OCI-LY1 (cell line): ENCODE measurements around the gene CIB4.
"Not testable (repeated sequence)": the region's sequence is repeated elsewhere in the genome, so short reads cannot be mapped to it uniquely, and the experiment has no call there.

Experiments
- H2AFZ ChIP-seq: fragments of 200-600 bp; sonication (generic), shearing (Covaris generic); 2 replicates; pipeline ENCODE4 v1.6.0; 2014; ENCODE audit warnings: antibody characterized with exemption, mild to moderate bottlenecking, low read length
- H3F3A ChIP-seq: fragments of 200-600 bp; sonication (generic), shearing (Covaris generic); 2 replicates; pipeline ENCODE4 v1.6.0; 2014; ENCODE audit warnings: mild to moderate bottlenecking, antibody characterized with exemption, low read length, moderate library complexity; ENCODE audit not compliant: insufficient read depth
- H3K27ac ChIP-seq: fragments of 200-600 bp; sonication (generic); 2 replicates; pipeline ENCODE4 v1.5.1; 2014; ENCODE audit warnings: low read length, mixed run types, mild to moderate bottlenecking, low read depth; ENCODE audit not compliant: poor library complexity, severe bottlenecking
- H3K27me3 ChIP-seq: fragments of 200-600 bp; sonication (generic); 2 replicates; pipeline ENCODE4 v1.6.0; 2014; ENCODE audit warnings: antibody characterized with exemption, mild to moderate bottlenecking, low read length, moderate library complexity; ENCODE audit not compliant: insufficient read depth
- H3K36me3 ChIP-seq: fragments of 200-600 bp; sonication (generic); 2 replicates; pipeline ENCODE4 v1.6.1; 2014; ENCODE audit warnings: mild to moderate bottlenecking, antibody characterized with exemption, low read length, moderate library complexity, mixed read lengths; ENCODE audit not compliant: insufficient read depth
- H3K4me1 ChIP-seq: fragments of 200-600 bp; sonication (generic); 2 replicates; pipeline ENCODE4 v1.5.1; 2014; ENCODE audit warnings: mild to moderate bottlenecking, low read length, moderate library complexity; ENCODE audit not compliant: insufficient read depth, severe bottlenecking
- H3K4me2 ChIP-seq: fragments of 200-600 bp; sonication (generic), shearing (Covaris generic); 2 replicates; pipeline ENCODE4 v1.6.1; 2014; ENCODE audit warnings: low read length
- H3K4me3 ChIP-seq: fragments of 200-600 bp; sonication (generic); 2 replicates; pipeline ENCODE4 v1.5.1; 2014; ENCODE audit warnings: low read length, low read depth, mild to moderate bottlenecking, mixed read lengths; ENCODE audit not compliant: poor library complexity, severe bottlenecking
- H3K79me2 ChIP-seq: fragments of 200-600 bp; shearing (Covaris generic); 2 replicates; pipeline ENCODE4 v1.6.1; 2016; ENCODE audit warnings: mixed run types, low read length, mixed read lengths; ENCODE audit not compliant: insufficient read depth
- H3K9ac ChIP-seq: fragments of 200-600 bp; sonication (generic), shearing (Covaris generic); 2 replicates; pipeline ENCODE4 v1.6.1; 2014; ENCODE audit warnings: mild to moderate bottlenecking, low read length, mixed read lengths
- H3K9me2 ChIP-seq: fragments of 200-600 bp; sonication (generic), shearing (Covaris generic); 2 replicates; pipeline ENCODE4 v1.6.1; 2014; ENCODE audit warnings: low read depth, mild to moderate bottlenecking, low read length, mixed read lengths
- H3K9me3 ChIP-seq: fragments of 200-600 bp; shearing (Covaris generic); 2 replicates; pipeline ENCODE4 v1.6.1; 2014; ENCODE audit warnings: low read length, mixed read lengths
- H4K20me1 ChIP-seq: fragments of 200-600 bp; sonication (generic), shearing (Covaris generic); 2 replicates; pipeline ENCODE4 v1.6.0; 2016; ENCODE audit warnings: mild to moderate bottlenecking, low read length; ENCODE audit not compliant: insufficient read depth
- CTCF ChIP-seq: fragments of 200-600 bp; sonication (generic), shearing (Covaris generic); IDR thresholded peaks from 2 replicates; pipeline ENCODE4 v1.5.1; 2017; ENCODE audit warnings: mild to moderate bottlenecking, antibody characterized with exemption, low read length, moderate library complexity, mixed read lengths
- EZH2 ChIP-seq: fragments of 200-600 bp; sonication (generic), shearing (Covaris generic); IDR thresholded peaks from 2 replicates; pipeline ENCODE4 v1.8.0; 2017; ENCODE audit warnings: borderline replicate concordance, mixed run types, mild to moderate bottlenecking, antibody characterized with exemption, low read length, moderate library complexity, mixed read lengths

Gene CIB4

GRCh38 chr2:26668856-26669750 lies 27.9 kb upstream of the CIB4 start:
- Histone ChIP-seq H3K9me3 (0 out of 2 replicates have a peak, but pooled peaks cover 3% of the 10 kb centered on the region), H2AFZ (no peak overlapping the region), H3K4me3 (no peak overlapping the region), H3K9me2 (no peaks in the 10 kb centered on the region), H3K27ac (no peak overlapping the region), H3K36me3 (no peaks in the 10 kb centered on the region), H3K79me2 (no peaks in the 10 kb centered on the region), H3F3A (no peaks in the 10 kb centered on the region), H3K4me2 (no peak overlapping the region), H3K4me1 (no peaks in the 10 kb centered on the region), H3K27me3 (no peaks in the 10 kb centered on the region), H4K20me1 (no peaks in the 10 kb centered on the region), H3K9ac (no peak overlapping the region)
- TF ChIP-seq EZH2 (no peak), CTCF (no peak)

GRCh38 chr2:26668041-26668440 lies 26.9 kb upstream of the CIB4 start:
- Histone ChIP-seq H3K27ac (no peak overlapping the region), H3K4me2 (no peak overlapping the region), H3K4me1 (no peaks in the 10 kb centered on the region), H3F3A (no peaks in the 10 kb centered on the region), H3K9ac (no peak overlapping the region), H3K27me3 (no peaks in the 10 kb centered on the region), H3K4me3 (no peak overlapping the region), H3K9me3 (0 out of 2 replicates have a peak, but pooled peaks cover 3% of the 10 kb centered on the region), H3K9me2 (no peaks in the 10 kb centered on the region), H4K20me1 (no peaks in the 10 kb centered on the region), H3K36me3 (no peaks in the 10 kb centered on the region), H2AFZ (no peak overlapping the region), H3K79me2 (no peaks in the 10 kb centered on the region)
- no peak for TF ChIP-seq EZH2
- no peak for TF ChIP-seq CTCF

- H3K9me3 ChIP-seq: 0 out of 2 replicates have a peak, but pooled peaks cover 3% of the 10 kb centered on the region
- no peaks in the 10 kb centered on the region for H3K27me3 ChIP-seq
- H3K27ac ChIP-seq: no peak overlapping the region
- no peaks in the 10 kb centered on the region for H3K4me1 ChIP-seq
- no peaks in the 10 kb centered on the region for H3K79me2 ChIP-seq
- H3K9me2 ChIP-seq: no peaks in the 10 kb centered on the region
- no peak overlapping the region for H3K4me2 ChIP-seq
- no peak overlapping the region for H3K4me3 ChIP-seq
- H3K9ac ChIP-seq: no peak overlapping the region
- TF ChIP-seq CTCF: no peak
- no peak for TF ChIP-seq EZH2
- H4K20me1 ChIP-seq: no peaks in the 10 kb centered on the region
- H2AFZ ChIP-seq: no peak overlapping the region
- H3K36me3 ChIP-seq: no peaks in the 10 kb centered on the region
- H3F3A ChIP-seq: no peaks in the 10 kb centered on the region
Measured at GRCh38 chr2:26666671-26667070, 25.5 kb upstream of the CIB4 start.

- H3K4me3 ChIP-seq, H3K27ac ChIP-seq, H3K79me2 ChIP-seq, H3F3A ChIP-seq, H3K4me2 ChIP-seq, H2AFZ ChIP-seq, H3K9me2 ChIP-seq, H3K36me3 ChIP-seq, H3K4me1 ChIP-seq, H4K20me1 ChIP-seq, H3K9me3 ChIP-seq, H3K27me3 ChIP-seq, H3K9ac ChIP-seq: not testable (repeated sequence)
Measured at GRCh38 chr2:26665296-26665695, 24.1 kb upstream of the CIB4 start.
